Mesothelial cell of epicardium (in vitro differentiated cells): Measurements from ENCODE around the gene AGTRAP. TPM values are rescaled to one million over a fixed set of nuclear protein-coding genes. Genes with fewer than 3 reads are reported as not detected.

Experiments
- DNase-seq, 2 experiments: peaks; one replicate each; pipeline ENCODE4 v3.0.0; 2021; ENCODE audit warnings: low spot score in 2 of 2; ENCODE audit not compliant: unreplicated experiment in 2 of 2
- H3K27ac Mint-ChIP-seq: 2 replicates; pipeline ENCODE4 v1.8.0; 2021; ENCODE audit warnings: mixed read lengths
- H3K27me3 Mint-ChIP-seq: 2 replicates; pipeline ENCODE4 v1.8.0; 2021; ENCODE audit warnings: low read depth, mixed read lengths
- H3K36me3 Mint-ChIP-seq: 2 replicates; pipeline ENCODE4 v1.8.0; 2021; ENCODE audit warnings: mixed read lengths
- H3K4me1 Mint-ChIP-seq: 2 replicates; pipeline ENCODE4 v1.8.0; 2021; ENCODE audit warnings: mixed read lengths
- H3K4me3 Mint-ChIP-seq: 2 replicates; pipeline ENCODE4 v1.8.0; 2021; ENCODE audit warnings: mild to moderate bottlenecking, moderate library complexity, mixed read lengths
- H3K9me3 Mint-ChIP-seq: 2 replicates; pipeline ENCODE4 v1.8.0; 2021; ENCODE audit warnings: mixed read lengths
- CTCF ChIP-seq: fragments of 200-600 bp; sonication (generic); IDR thresholded peaks from one replicate; pipeline ENCODE4 v1.5.0; 2021; ENCODE audit warnings: antibody characterized with exemption; ENCODE audit not compliant: unreplicated experiment
- total RNA-seq: library from RNA; stranded (reverse); gene quantifications from 3 replicates; pipeline ENCODE4 v1.2.1, GENCODE V29; 2021

The AGTRAP gene
- total RNA-seq, 1 donor from 2014 or later = 29.0 TPM

- H3K9me3 Mint-ChIP-seq = no peaks in the 10 kb centered on the region
- no peaks in the 10 kb centered on the region for H3K27me3 Mint-ChIP-seq
- no peak overlapping the region for H3K4me3 Mint-ChIP-seq
- H3K4me1 Mint-ChIP-seq = peaks cover 11% of the 10 kb centered on the region
- no peak for DNase-seq
- H3K27ac Mint-ChIP-seq = no peak overlapping the region
- no peak for TF ChIP-seq CTCF
- no peaks in the 10 kb centered on the region for H3K36me3 Mint-ChIP-seq
Observed at GRCh38 chr1:11782127-11782708, 46.3 kb downstream of the AGTRAP start.

GRCh38 chr1:11783556-11783955 lies 47.6 kb downstream of the AGTRAP start:
- no peak for TF ChIP-seq CTCF
- Mint-ChIP-seq H3K4me1 (peaks cover 17% of the 10 kb centered on the region), H3K27me3 (no peaks in the 10 kb centered on the region), H3K9me3 (no peaks in the 10 kb centered on the region), H3K4me3 (no peak overlapping the region), H3K27ac (no peak overlapping the region), H3K36me3 (no peaks in the 10 kb centered on the region)
- DNase-seq = no peak

- no peak for DNase-seq
- H3K27me3 Mint-ChIP-seq = no peaks in the 10 kb centered on the region
- no peaks in the 10 kb centered on the region for H3K9me3 Mint-ChIP-seq
- H3K4me3 Mint-ChIP-seq = peak overlapping the region; percentile 58
- no peak for TF ChIP-seq CTCF
- H3K27ac Mint-ChIP-seq = no peak overlapping the region
- H3K36me3 Mint-ChIP-seq = no peaks in the 10 kb centered on the region
- H3K4me1 Mint-ChIP-seq = peaks cover 17% of the 10 kb centered on the region
Observed at GRCh38 chr1:11784256-11784992, 48.5 kb downstream of the AGTRAP start.

GRCh38 chr1:11784993-11785769 lies 49.2 kb downstream of the AGTRAP start:
- Mint-ChIP-seq H3K4me3 (peak overlapping the region; percentile 58), H3K4me1 (peaks cover 17% of the 10 kb centered on the region), H3K9me3 (no peaks in the 10 kb centered on the region), H3K27ac (no peak overlapping the region), H3K27me3 (no peaks in the 10 kb centered on the region), H3K36me3 (no peaks in the 10 kb centered on the region)
- peak in 1 of 2 experiments; percentile 55 for DNase-seq
- peak; percentile 83 for TF ChIP-seq CTCF

- no peaks in the 10 kb centered on the region for H3K27me3 Mint-ChIP-seq
- TF ChIP-seq CTCF = no peak
- DNase-seq = no peak
- no peaks in the 10 kb centered on the region for H3K36me3 Mint-ChIP-seq
- H3K9me3 Mint-ChIP-seq = no peaks in the 10 kb centered on the region
- H3K27ac Mint-ChIP-seq = no peak overlapping the region
- peaks cover 17% of the 10 kb centered on the region for H3K4me1 Mint-ChIP-seq
- H3K4me3 Mint-ChIP-seq = no peak overlapping the region
Observed at GRCh38 chr1:11786168-11786567, 50.2 kb downstream of the AGTRAP start.
